Lung (tissue), 12 donors: ENCODE data around the gene VCAN. TPM values are rescaled to one million over a fixed set of nuclear protein-coding genes. Genes with fewer than 3 reads are reported as not detected.

Source experiments
- ATAC-seq: fragments of 200-7000 bp; cut with Tn5 transposase; one replicate; pipeline ENCODE4 v1.9.1; 2020; ENCODE audit warnings: moderate number of reproducible peaks; ENCODE audit not compliant: insufficient read depth, low FRiP score
- DNase-seq, 3 donors: peaks; one replicate each; pipeline ENCODE4 v3.0.0-alpha.2; 2013 to 2017
- H3K27ac ChIP-seq, 2 donors: one replicate each; pipeline ENCODE4 v1.5.1; 2013; ENCODE audit warnings: mild to moderate bottlenecking in 2 of 2, moderate library complexity in 2 of 2, control low read depth in 1 of 2, inconsistent platforms in 1 of 2, low read depth in 1 of 2, low read length in 1 of 2
- H3K27me3 ChIP-seq, 3 donors: one replicate each; pipeline ENCODE4 v1.5.1; 2013; ENCODE audit warnings: low read length in 2 of 3; ENCODE audit not compliant: control insufficient read depth in 3 of 3, insufficient read depth in 3 of 3
- H3K36me3 ChIP-seq, 4 donors: one replicate each; pipeline ENCODE4 v1.5.1; 2013; ENCODE audit warnings: low read length in 4 of 4, mild to moderate bottlenecking in 1 of 4, moderate library complexity in 1 of 4; ENCODE audit not compliant: control insufficient read depth in 4 of 4, insufficient read depth in 4 of 4
- H3K4me1 ChIP-seq, 5 donors: one replicate each; pipeline ENCODE4 v1.5.1; 2013; ENCODE audit warnings: low read length in 5 of 5, mild to moderate bottlenecking in 2 of 5, moderate library complexity in 1 of 5; ENCODE audit not compliant: control insufficient read depth in 5 of 5, insufficient read depth in 5 of 5
- H3K4me3 ChIP-seq: one replicate; pipeline ENCODE4 v1.5.1; 2013; ENCODE audit warnings: mild to moderate bottlenecking, control low read depth, moderate library complexity
- H3K9ac ChIP-seq, 2 donors: one replicate each; pipeline ENCODE4 v1.5.1; 2013; ENCODE audit warnings: low read length in 2 of 2, control low read depth in 1 of 2; ENCODE audit not compliant: insufficient read depth in 1 of 2
- H3K9me3 ChIP-seq, 4 donors: one replicate each; pipeline ENCODE4 v1.5.1; 2013; ENCODE audit warnings: low read length in 3 of 4, mild to moderate bottlenecking in 1 of 4, moderate library complexity in 1 of 4; ENCODE audit not compliant: control insufficient read depth in 4 of 4, insufficient read depth in 3 of 4
- CTCF ChIP-seq: IDR thresholded peaks from 2 replicates; pipeline ENCODE4 v1.5.1; 2012; ENCODE audit warnings: mild to moderate bottlenecking; ENCODE audit errors: control extremely low read depth, extremely low read depth
- WGBS, 2 donors: extraction: QIAGEN DNeasy Blood & Tissue Kit; methylation state at CpG; one replicate each; pipeline ENCODE4 v1.1.7; 2013; 5-methylcytosine and 5-hydroxymethylcytosine counted together
- polyA plus RNA-seq, 2 donors: library from polyadenylated mRNA; stranded (reverse); fragments of 200-250 nt; gene quantifications; one replicate each; pipeline ENCODE4 v1.2.1, GENCODE V29; 2013
- total RNA-seq, 2 donors: library from RNA; depleted of rRNA in 1 of 2; stranded (reverse); fragments of >200 nt in 1 of 2; gene quantifications; one replicate each; pipeline ENCODE4 v1.2.1, GENCODE V29; 2014 to 2021
- donor health status: control.
- donor health status: control.
- donor health status: Bipolar disorder and iron deficiency.
- donor health status: healthy.
- donor health status: DM: yes; HTN: yes; CAD: no.

The VCAN gene
- total and polyA plus RNA-seq, 4 donors = 11.6 to 276 (median 156) TPM

DNA sequence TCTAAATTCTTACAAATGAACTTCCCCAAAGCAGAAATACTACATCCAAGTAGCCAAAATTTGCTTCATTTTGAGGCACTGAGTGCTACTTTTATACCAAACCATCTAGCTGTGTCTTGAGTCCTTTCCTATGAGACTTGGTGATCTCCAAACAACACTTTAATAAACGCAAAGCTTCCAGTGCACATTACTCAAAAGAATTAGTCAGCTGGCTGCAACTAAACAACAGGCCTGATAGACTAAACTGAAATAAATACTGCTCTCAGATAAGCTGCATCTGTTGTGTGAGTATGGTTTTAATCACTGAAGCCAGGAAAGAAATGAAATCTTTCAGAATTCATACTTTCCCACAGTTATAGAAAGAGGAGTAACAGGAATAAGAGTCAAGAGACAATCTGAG is 80.3 kb downstream of the VCAN start:
- H3K4me3 ChIP-seq = no peak overlapping the region
- WGBS, 2 donors = 62 to 88% methylated on average over 1 of the region's 1 CpG
- peaks cover 0 to 66% (median 25%) of the 10 kb centered on the region in 4 donors for H3K36me3 ChIP-seq
- H3K9ac ChIP-seq = no peak overlapping the region
- DNase-seq (peak in 2 of 3 donors; percentile 84 to 87), ATAC-seq (no peak)
- no peaks in the 10 kb centered on the region for H3K9me3 ChIP-seq
- no peaks in the 10 kb centered on the region for H3K27me3 ChIP-seq
- H3K4me1 ChIP-seq = peaks cover 0 to 42% (median 4%) of the 10 kb centered on the region in 5 donors
- TF ChIP-seq CTCF = no peak
- peak overlapping the region in 1 of 2 donors; percentile 70 for H3K27ac ChIP-seq

DNA sequence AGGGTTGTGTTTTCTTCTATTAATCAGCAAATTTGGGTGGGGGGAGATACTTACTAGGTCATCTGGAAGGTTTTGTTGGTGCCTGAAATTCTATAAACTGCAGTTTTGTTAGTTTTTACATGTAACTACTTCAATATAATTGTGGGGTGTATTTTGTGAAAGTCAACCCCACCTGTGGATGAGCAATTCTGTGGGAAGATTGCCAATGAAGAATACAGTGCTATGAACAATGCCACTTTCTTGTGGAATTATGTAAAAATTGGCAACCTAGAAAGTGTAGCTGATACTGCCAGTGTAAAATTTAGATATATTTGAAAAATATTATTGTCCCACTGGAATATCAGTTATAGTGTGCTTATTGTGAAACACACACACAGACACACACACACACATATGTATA is 80.7 kb downstream of the VCAN start:
- no peaks in the 10 kb centered on the region for H3K9me3 ChIP-seq
- TF ChIP-seq CTCF = no peak
- H3K9ac ChIP-seq = no peak overlapping the region
- H3K4me3 ChIP-seq = no peak overlapping the region
- no peak for ATAC-seq
- peaks cover 0 to 62% (median 25%) of the 10 kb centered on the region in 4 donors for H3K36me3 ChIP-seq
- peak overlapping the region in 1 of 2 donors; percentile 33 for H3K27ac ChIP-seq
- no peaks in the 10 kb centered on the region for H3K27me3 ChIP-seq
- DNase-seq = no peak
- H3K4me1 ChIP-seq = peaks cover 0 to 47% (median 6%) of the 10 kb centered on the region in 5 donors

- Histone ChIP-seq H3K27ac (no peak overlapping the region), H3K9ac (no peak overlapping the region), H3K27me3 (no peaks in the 10 kb centered on the region), H3K4me3 (no peak overlapping the region), H3K4me1 (peaks cover 0 to 53% (median 11%) of the 10 kb centered on the region in 5 donors), H3K36me3 (peaks cover 0 to 54% (median 23%) of the 10 kb centered on the region in 4 donors), H3K9me3 (no peaks in the 10 kb centered on the region)
- DNase-seq = peak in 2 of 3 donors; percentile 40 to 62
- ATAC-seq = peak; percentile 34
- no peak for TF ChIP-seq CTCF
- 83 to 92% methylated on average over 9 of the region's 9 CpGs for WGBS, 2 donors
Observed at GRCh38 chr5:83553000-83553486, 81.5 kb downstream of the VCAN start.

DNA sequence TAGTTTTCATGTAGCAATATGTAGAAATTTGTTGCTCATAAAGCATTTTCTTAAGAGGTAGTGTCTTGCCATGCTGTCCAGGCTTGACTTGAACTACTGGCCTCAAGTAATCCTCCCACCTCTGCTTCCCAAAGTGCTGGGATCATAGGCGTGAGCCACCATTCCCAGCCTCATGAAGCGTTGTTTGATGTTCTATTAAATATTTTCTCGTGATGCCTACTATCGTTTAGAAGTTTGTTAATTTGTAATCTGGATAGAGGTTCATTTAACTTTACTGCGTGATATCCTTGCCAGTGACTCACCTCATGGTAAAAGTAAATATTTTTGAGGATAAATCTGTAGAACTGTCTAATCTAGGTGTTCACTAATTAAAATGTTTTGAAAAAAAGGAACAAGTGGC is 82.6 kb downstream of the VCAN start:
- no peak for ATAC-seq

More for the DNA sequence above, 82.6 kb downstream of the VCAN start:
- TF ChIP-seq CTCF = no peak
- Histone ChIP-seq H3K9ac (no peak overlapping the region), H3K27ac (no peak overlapping the region), H3K9me3 (no peaks in the 10 kb centered on the region), H3K4me1 (peaks cover 0 to 53% (median 14%) of the 10 kb centered on the region in 5 donors), H3K27me3 (no peaks in the 10 kb centered on the region), H3K4me3 (no peak overlapping the region), H3K36me3 (peaks cover 0 to 47% (median 21%) of the 10 kb centered on the region in 4 donors)
- WGBS, 2 donors = 91% methylated on average over 5 of the region's 5 CpGs
- DNase-seq = no peak
